Measurements from ENCODE around the gene PRPF40B.

Gene PRPF40B

GRCh38 chr12:49636979-49637755 lies 13.8 kb downstream of the PRPF40B start:
- Histone ChIP-seq H3K27me3 (ENCODE audit: insufficient read depth, low read depth, severe bottlenecking) (no peaks in the 10 kb centered on the region), H3K9me3 (ENCODE audit: severe bottlenecking) (no peaks in the 10 kb centered on the region), H3K36me3 (0 out of 2 replicates have a peak, but pooled peaks cover 2% of the 10 kb centered on the region), H3K4me3 (ENCODE audit: low read depth, low read length) (no peak overlapping the region), H3K27ac (peak overlapping the region; percentile 19; the same call in 1 of the 2 replicates)
- TF ChIP-seq CTCF (IDR thresholded peaks at IDR 0.05; ENCODE audit: low read depth, low read length) = peak; percentile 82
- DNase-seq = peak; percentile 76

GRCh38 chr12:49641748-49642369 lies 18.5 kb downstream of the PRPF40B start:
- no peak overlapping the region for H3K27ac ChIP-seq
- H3K4me3 ChIP-seq (ENCODE audit: low read depth, low read length) = no peak overlapping the region
- no peak for DNase-seq
- H3K36me3 ChIP-seq = peaks cover 43% of the 10 kb centered on the region
- H3K27me3 ChIP-seq (ENCODE audit: insufficient read depth, low read depth, severe bottlenecking) = no peaks in the 10 kb centered on the region
- no peak for TF ChIP-seq CTCF (IDR thresholded peaks at IDR 0.05; ENCODE audit: low read depth, low read length)
- H3K9me3 ChIP-seq (ENCODE audit: severe bottlenecking) = no peaks in the 10 kb centered on the region

GRCh38 chr12:49642370-49642802 lies 19.0 kb downstream of the PRPF40B start:
- no peak for DNase-seq
- no peak for TF ChIP-seq CTCF (IDR thresholded peaks at IDR 0.05; ENCODE audit: low read depth, low read length)
- no peak overlapping the region for H3K27ac ChIP-seq
- H3K4me3 ChIP-seq (ENCODE audit: low read depth, low read length) = no peak overlapping the region
- H3K36me3 ChIP-seq = peaks cover 46% of the 10 kb centered on the region
- H3K27me3 ChIP-seq (ENCODE audit: insufficient read depth, low read depth, severe bottlenecking) = no peaks in the 10 kb centered on the region
- H3K9me3 ChIP-seq (ENCODE audit: severe bottlenecking) = no peaks in the 10 kb centered on the region

- no peaks in the 10 kb centered on the region for H3K27me3 ChIP-seq (ENCODE audit: insufficient read depth, low read depth, severe bottlenecking)
These were observed 19.8 kb downstream of the PRPF40B start for GRCh38 chr12:49643135-49643534.

GRCh38 chr12:49643961-49644619 lies 20.7 kb downstream of the PRPF40B start:
- DNase-seq = no peak
- no peak overlapping the region for H3K4me3 ChIP-seq (ENCODE audit: low read depth, low read length)
- peaks cover 53% of the 10 kb centered on the region for H3K36me3 ChIP-seq
- H3K27me3 ChIP-seq (ENCODE audit: insufficient read depth, low read depth, severe bottlenecking) = no peaks in the 10 kb centered on the region
- H3K27ac ChIP-seq = no peak overlapping the region
- no peaks in the 10 kb centered on the region for H3K9me3 ChIP-seq (ENCODE audit: severe bottlenecking)
- no peak for TF ChIP-seq CTCF (IDR thresholded peaks at IDR 0.05; ENCODE audit: low read depth, low read length)

More at GRCh38 chr12:49643135-49643534, 19.8 kb downstream of the PRPF40B start:
- H3K9me3 ChIP-seq (ENCODE audit: severe bottlenecking) = no peaks in the 10 kb centered on the region
- DNase-seq = no peak
- no peak overlapping the region for H3K27ac ChIP-seq
- TF ChIP-seq CTCF (IDR thresholded peaks at IDR 0.05; ENCODE audit: low read depth, low read length) = no peak
- H3K4me3 ChIP-seq (ENCODE audit: low read depth, low read length) = no peak overlapping the region
- peaks cover 49% of the 10 kb centered on the region for H3K36me3 ChIP-seq

Data from WERI-Rb-1 (cell line).